ENCODE measurements around the gene NCOA1.
"Not testable (repeated sequence)": the region's sequence is repeated elsewhere in the genome, so short reads cannot be mapped to it uniquely, and the experiment has no call there.

Gene NCOA1

GRCh38 chr2:24508878-24509277 is 17.8 kb downstream of the NCOA1 start:
- DNase-seq, result no peak

GRCh38 chr2:24509425-24509824 is 18.4 kb downstream of the NCOA1 start:
- no peak for DNase-seq

GRCh38 chr2:24509840-24510239 is 18.8 kb downstream of the NCOA1 start:
- no peak for DNase-seq

- DNase-seq, result no peak
Measured at GRCh38 chr2:24510771-24511170, 19.7 kb downstream of the NCOA1 start.

DNA sequence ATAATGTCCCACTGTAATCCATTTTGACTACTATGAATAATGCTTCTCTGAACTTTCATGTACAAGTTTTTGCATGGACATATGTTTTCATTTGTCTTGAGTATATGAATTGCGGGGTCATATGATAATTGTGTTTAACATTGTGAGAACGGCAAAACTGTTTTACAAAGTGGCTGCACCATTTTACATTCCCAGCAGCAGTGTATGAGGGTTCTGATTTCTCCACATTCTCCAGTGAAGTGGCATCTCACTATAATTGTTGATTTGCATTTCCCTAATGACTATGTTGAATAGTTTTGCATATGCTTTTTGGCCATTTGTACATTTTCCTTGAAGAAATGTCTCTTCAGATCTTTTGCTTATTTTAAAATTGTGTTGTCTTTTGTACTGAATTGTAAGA is 20.1 kb downstream of the NCOA1 start:
- no peak for DNase-seq

GRCh38 chr2:24511894-24512293 is 20.8 kb downstream of the NCOA1 start:
- no peak for DNase-seq

GRCh38 chr2:24512404-24512803 is 21.4 kb downstream of the NCOA1 start:
- no peak for DNase-seq

DNA sequence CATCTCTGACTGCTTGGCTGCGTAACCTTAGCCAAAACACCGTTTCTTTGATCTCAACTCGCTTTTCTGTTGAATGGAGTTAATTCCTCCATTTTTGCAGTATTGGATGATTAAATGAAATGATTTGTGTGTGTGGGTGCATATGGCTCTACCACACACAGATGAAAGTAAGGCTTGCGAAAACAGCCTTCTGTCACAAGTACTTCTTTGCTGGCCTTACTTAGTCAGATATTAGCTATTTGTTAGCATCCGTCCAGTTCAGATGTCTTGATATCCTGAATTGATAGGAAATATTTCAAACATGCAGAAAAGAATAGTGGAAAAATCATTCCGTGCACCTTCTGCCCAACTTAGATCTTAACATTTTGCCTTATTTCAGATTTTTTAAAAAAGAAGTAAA is 21.8 kb downstream of the NCOA1 start:
- DNase-seq, result no peak

DNA sequence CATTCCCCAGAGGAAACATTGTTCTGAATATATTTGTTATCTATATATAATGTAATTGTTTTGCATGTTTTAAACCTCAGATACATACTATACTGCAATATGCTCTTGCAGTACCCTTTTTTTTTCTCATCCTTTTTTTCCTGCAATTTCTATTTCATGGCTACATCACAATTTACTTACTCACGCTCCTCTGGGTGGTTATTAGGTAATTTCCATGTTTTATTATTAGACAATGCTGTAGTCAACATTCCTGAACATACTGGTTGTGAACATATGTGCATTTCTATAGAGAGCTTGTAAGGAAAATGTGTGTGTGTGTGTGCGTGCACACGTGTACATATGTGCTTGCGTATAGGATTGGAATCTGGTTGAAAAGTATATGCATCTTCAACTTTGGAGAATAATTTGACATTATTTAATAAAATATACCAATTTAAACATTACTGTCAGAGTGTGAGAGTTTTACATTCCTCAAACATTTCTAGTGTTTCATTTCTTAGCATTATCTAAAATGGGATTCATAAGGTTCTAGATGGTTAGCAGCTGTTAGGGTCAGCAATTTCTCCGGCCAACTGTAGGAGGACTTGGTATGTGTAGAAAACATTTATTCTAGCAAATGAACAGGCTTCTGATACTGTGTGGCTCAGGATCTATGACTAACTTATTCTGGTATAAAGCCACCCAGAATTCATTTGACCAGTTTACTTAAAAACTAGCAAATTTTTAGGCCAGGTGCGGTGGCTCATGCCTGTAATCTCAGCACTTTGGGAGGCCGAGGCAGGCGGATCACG is 22.4 kb downstream of the NCOA1 start:
- no peak for DNase-seq

DNA sequence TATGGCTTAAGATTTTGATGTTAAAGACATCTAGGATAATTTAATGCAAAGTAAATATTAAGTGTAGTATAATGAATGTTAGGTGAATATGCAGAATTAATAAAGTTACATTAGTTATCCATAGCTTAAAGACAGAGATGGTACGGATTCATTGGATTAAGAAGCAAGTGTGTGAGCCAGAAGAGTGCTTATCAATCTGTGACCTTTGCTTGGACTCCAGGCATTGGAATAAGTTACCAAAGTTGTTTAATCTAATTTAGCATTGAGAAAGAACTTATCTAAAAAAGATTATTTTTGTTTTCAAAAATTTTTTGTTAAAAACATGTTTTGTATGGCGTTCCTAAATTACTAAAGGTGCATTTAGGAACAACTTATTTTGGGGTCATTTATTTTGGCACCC is 23.8 kb downstream of the NCOA1 start:
- DNase-seq, result no peak

GRCh38 chr2:24515335-24515734 is 24.3 kb downstream of the NCOA1 start:
- DNase-seq, result no peak

DNA sequence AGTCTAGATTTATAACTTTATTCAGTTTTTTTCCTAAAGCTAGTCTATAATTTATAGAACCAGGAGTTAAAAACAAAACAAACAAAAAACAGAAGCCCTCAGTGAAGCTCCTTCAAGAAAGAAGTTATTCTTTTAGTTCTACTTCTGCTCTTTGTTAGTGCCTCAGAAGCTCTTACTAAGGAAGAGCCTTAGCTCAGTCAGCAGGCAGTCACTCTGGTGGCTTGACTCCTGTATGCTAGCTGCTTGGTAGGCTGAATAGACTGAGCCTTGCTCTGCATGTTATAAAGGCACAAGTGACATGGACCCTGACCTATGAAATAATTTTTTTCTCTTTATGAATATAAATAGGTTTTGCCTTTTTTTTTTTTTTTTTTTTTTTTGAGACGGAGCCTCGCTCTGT is 24.8 kb downstream of the NCOA1 start:
- no peak for DNase-seq

- DNase-seq, result no peak
Measured at GRCh38 chr2:24517247-24517646, 26.2 kb downstream of the NCOA1 start.

DNA sequence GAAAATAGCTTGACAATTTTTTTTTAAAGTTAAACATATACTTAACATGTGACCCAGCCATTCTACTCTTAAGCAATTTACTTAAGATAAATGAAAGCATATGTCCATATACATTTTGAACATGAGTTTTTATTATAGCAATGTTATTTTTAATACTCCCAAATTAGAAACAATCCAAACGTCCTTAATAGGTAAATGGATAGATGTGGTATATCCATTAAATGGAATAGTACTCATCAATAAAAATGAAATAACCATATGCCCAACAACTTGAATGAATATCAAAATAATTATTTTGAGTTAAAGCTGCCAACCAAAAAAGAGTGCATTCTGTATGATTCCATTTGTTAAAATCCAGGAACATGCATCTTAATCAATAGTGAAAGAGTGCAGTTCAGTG is 29.1 kb downstream of the NCOA1 start:
- no peak for DNase-seq

- DNase-seq, result no peak
Measured at GRCh38 chr2:24521162-24521857, 30.3 kb downstream of the NCOA1 start.

DNA sequence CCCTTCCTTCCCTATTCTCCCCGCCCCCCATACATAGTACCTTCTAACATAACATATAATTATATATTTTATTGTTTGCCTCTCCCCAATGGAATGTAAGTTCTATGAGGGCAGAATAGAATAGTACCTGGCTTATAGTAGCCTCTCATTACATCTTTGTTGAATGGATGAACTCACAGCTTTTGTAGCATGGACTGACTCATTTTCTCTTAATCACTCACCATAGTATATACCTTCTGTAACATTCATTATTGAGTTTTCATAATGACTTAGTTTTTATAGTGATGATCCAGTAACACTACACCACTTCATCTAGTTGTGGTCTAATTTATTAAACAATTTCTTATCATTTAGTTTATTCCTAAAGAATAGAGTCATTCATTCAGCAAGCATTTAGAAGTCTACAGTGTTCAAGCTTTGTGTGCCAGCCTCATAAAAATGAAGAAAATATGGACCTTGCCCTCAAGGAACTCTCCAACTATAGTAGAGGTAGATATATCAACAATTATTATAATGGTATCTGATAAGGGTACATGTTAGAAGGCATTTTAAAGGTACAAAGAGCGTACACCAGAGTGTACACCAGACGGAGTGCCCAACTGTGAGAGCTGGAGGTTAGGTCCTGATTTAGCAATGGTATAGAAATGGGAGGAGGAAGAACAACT is 31.1 kb downstream of the NCOA1 start:
- no peak for DNase-seq

DNA sequence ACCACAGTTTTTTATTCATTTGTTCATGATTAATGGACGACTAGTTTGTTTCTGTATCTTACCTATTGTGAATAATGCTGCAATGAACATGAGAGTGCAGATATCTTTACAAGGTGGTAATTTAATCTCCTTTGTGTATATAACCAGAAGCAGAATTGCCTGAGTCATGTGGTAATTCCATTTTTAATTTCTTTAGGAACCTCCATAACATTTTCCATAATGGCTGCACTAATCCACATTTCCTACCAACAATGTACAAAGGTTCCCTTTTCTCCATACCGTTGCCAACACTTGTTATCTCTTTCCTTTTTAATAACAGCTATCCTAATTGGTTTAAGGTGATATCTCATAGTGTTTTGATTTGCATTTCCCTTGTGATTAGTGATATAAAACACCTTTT is 36.5 kb downstream of the NCOA1 start:
- no peak for DNase-seq

DNA sequence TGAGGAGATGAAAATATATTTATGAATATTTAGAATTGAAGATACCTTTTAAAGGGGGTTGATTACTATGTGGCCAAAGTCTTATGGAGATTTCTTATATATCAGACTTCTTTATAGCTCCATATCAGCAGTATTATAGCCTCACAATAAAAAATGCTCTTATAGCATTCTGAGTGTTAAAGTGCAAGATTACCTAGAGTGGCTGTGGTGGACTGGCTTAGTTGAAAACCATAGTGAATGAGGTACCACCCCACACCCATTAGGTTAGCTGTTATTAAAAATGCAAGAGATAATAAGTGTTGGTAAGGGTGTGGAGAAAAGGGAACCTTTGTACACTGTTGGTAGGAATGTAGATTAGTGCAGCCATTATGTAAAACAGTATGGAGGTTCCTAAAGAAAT is 39.7 kb downstream of the NCOA1 start:
- DNase-seq, result no peak

GRCh38 chr2:24531610-24532009 is 40.6 kb downstream of the NCOA1 start:
- DNase-seq, result not testable (repeated sequence)

GRCh38 chr2:24532057-24532456 is 41.0 kb downstream of the NCOA1 start:
- DNase-seq, result not testable (repeated sequence)

DNA sequence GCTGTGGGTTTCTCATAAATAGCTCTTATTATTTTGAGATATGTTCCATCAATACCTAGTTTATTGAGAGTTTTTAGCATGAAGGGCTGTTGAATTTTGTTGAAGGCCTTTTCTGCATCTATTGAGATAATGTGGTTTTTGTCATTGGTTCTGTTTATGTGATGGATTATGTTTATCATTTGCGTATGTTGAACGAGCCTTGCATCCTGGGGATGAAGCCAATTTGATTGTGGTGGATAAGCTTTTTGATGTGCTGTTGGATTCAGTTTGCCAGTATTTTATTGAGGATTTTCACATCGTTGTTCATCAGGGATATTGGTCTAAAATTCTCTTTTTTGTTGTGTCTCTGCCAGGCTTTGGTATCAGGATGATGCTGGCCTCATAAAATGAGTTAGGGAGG is 42.5 kb downstream of the NCOA1 start:
- not testable (repeated sequence) for DNase-seq

DNA sequence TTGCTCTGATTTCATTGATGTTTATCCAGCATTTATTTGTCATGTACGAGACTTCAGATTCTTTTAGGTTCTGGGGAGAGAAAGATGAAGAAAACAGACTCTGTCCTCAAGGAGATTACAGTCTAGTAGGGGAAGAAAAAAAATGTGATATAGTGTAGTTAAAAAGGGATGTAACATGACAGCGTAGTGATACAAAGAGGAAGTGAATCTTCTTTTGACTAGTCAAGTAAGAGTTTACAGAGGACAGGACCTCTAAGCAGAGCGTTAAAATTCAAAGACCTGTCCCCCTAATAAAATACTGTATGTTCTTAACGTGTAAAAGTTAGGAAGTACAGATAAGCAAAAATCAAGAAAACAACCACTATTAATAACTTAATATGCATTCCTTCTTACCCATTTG is 47.7 kb downstream of the NCOA1 start:
- no peak for DNase-seq

DNA sequence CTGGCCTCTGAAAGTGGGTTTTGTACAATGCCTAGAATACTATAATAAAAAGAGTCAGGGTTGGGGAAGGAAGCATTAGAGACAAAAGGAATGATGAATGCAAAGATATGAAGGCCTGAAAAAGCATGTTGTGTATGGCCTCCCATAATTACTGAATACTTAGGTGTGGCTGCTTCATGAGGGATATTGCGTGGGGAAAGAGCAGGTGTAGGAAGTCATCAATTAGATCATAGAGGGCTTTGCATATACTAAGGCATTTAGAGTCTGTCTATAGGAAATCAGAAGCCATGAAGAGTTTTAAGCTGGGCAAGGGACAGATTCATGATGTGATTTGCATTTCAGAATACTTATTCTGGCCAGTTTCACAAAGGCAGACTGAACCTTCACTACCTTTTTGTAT is 48.2 kb downstream of the NCOA1 start:
- no peak for DNase-seq

DNA sequence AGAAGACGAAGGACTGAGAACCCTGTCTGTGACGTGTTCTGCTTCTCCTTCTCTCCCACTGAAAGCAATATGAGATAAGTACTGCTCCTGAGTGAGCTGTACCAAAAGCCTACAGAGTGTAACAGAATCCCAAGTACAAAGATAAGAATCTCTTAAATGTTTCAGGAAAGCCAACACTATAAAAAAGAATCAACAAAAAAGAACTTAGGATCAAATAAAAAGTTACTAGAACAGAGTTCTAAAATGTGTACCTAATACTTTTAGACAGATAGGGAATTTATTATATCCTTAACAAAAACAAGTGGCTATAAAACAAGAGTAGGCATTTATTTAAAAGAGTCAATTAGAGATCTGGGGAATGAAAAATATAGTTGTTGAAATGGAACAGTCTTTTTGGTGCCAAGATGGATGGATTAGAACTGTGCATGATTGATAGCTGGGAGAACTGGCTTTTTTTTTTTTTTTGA is 49.0 kb downstream of the NCOA1 start:
- DNase-seq, result no peak

All from C1 segment of cervical spinal cord (tissue), 14 donors.